ENCODE data around the gene ZNRF3.

DNA sequence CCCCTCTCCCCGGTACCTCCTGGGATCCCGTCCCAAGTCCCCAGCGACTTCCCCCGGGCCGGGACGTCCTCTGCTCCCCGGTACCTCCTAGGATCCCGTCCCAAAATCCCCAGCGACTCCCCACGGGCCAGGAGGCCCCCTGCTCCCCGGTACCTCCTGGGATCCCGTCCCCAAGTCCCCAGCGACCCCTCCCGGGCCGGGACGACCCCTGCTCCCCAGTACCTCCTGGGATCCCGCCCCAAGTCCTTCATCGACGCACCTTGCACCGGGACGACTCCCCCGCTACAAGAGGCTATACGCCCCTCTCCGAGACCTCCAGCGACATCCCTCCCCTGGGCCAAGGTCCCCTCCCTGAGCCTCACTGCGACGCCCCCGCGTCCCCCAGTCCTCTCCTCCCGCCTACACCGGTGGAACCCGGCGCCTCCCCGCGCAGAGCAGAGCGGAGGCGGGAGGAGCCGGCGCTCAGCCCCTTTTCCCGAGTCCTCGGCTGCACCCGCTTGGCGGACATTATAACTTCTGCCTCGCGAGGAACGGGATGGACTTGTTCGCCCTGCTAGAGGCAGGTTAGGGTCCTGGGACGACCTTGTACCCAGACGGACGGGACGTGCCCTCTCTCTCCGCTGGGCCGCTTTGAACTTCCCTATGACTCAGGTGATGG lies 190.4 kb downstream of the ZNRF3 start:
- TF ChIP-seq, protein P1, sequence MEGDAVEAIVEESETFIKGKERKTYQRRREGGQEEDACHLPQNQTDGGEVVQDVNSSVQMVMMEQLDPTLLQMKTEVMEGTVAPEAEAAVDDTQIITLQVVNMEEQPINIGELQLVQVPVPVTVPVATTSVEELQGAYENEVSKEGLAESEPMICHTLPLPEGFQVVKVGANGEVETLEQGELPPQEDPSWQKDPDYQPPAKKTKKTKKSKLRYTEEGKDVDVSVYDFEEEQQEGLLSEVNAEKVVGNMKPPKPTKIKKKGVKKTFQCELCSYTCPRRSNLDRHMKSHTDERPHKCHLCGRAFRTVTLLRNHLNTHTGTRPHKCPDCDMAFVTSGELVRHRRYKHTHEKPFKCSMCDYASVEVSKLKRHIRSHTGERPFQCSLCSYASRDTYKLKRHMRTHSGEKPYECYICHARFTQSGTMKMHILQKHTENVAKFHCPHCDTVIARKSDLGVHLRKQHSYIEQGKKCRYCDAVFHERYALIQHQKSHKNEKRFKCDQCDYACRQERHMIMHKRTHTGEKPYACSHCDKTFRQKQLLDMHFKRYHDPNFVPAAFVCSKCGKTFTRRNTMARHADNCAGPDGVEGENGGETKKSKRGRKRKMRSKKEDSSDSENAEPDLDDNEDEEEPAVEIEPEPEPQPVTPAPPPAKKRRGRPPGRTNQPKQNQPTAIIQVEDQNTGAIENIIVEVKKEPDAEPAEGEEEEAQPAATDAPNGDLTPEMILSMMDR (IDR thresholded peaks at IDR 0.05): no peak
- TF ChIP-seq POLR2A (IDR thresholded peaks at IDR 0.05): peak in 2 of 3 donors; percentile 9 to 20

Measured in body of pancreas (tissue), 4 donors.